Kidney (tissue), 14 donors: ENCODE measurements around the gene OSM. TPM values are rescaled to one million over a fixed set of nuclear protein-coding genes. Genes with fewer than 3 reads are reported as not detected.
A peak's percentile ranks its signal among the peaks of the same experiment; 100 is the strongest.

Experiments
- DNase-seq, 5 donors: peaks; one replicate each; pipeline ENCODE4 v3.0.0-alpha.2; 2013 to 2020
- FAIRE-seq: peaks from 2 replicates; lab custom pipeline; 2012; peaks lifted over from hg19 to GRCh38; lab: Jason Lieb, UNC
- H3K27ac ChIP-seq, 2 donors: one replicate each; pipeline ENCODE4 v1.7.0; 2013; ENCODE audit warnings: low read depth in 2 of 2, low read length in 2 of 2, inconsistent platforms in 1 of 2
- H3K27me3 ChIP-seq: one replicate; pipeline ENCODE4 v1.7.1; 2013; ENCODE audit warnings: low read length, inconsistent platforms; ENCODE audit not compliant: control insufficient read depth, insufficient read depth
- H3K36me3 ChIP-seq, 3 donors: one replicate each; pipeline versions ENCODE4 v1.7.0 to v1.7.1; 2013; ENCODE audit warnings: low read length in 3 of 3, control low read depth in 1 of 3, inconsistent platforms in 1 of 3; ENCODE audit not compliant: insufficient read depth in 3 of 3, control insufficient read depth in 2 of 3
- H3K4me1 ChIP-seq, 3 donors: one replicate each; pipeline versions ENCODE4 v1.7.0 to v1.7.1; 2013; ENCODE audit warnings: low read length in 3 of 3, inconsistent platforms in 1 of 3, low read depth in 1 of 3; ENCODE audit not compliant: control insufficient read depth in 2 of 3, insufficient read depth in 2 of 3
- H3K4me3 ChIP-seq, 3 donors: one replicate each; pipeline versions ENCODE4 v1.7.0 to v1.8.1; 2013; ENCODE audit warnings: low read length in 3 of 3, control low read depth in 1 of 3, inconsistent platforms in 1 of 3
- H3K9ac ChIP-seq, 3 donors: one replicate each; pipeline versions ENCODE4 v1.7.0 to v1.7.1; 2013; ENCODE audit warnings: low read length in 3 of 3, control low read depth in 1 of 3, inconsistent platforms in 1 of 3
- H3K9me3 ChIP-seq, 3 donors: one replicate each; pipeline versions ENCODE4 v1.7.0 to v1.7.1; 2013; ENCODE audit warnings: low read length in 3 of 3, control low read depth in 1 of 3, inconsistent platforms in 1 of 3; ENCODE audit not compliant: control insufficient read depth in 2 of 3, insufficient read depth in 1 of 3
- intact Hi-C: fragments of 100-400 bp; cut with DNase I; formaldehyde crosslinking; loops from one replicate; pipeline ENCODE4 v1.11.1; 2022
- polyA plus RNA-seq: library from polyadenylated mRNA; stranded (reverse); fragments of 350-450 nt; fragmentation: Illumina TruSeq; extraction: RNeasy Lipid Tissue Mini Kit (QIAGEN cat#74804); gene quantifications from one replicate; pipeline ENCODE4 v1.2.3, GENCODE V29; 2014; ENCODE audit warnings: low read depth, low replicate concordance; ENCODE audit not compliant: insufficient read depth
- total RNA-seq: library from RNA; stranded (reverse); fragmentation: NEBNext Ultra II Directional; extraction: Animal tissue kit (Norgen Biotek cat#: 25700); gene quantifications from one replicate; pipeline ENCODE4 v1.2.1, GENCODE V29; 2021
- TF ChIP-seq, protein P1 (sequence below): IDR thresholded peaks from 3 replicates; pipeline ENCODE4 v1.5.1; 2012; ENCODE audit warnings: mild to moderate bottlenecking, moderate library complexity, borderline replicate concordance; ENCODE audit not compliant: insufficient read depth; ENCODE audit errors: extremely low read depth
- donor health status: control.
- donor health status: control.
- donor health status: control.
- donor health status: control.
- donor health status: control.
- donor health status: DM: yes; HTN: yes; CAD: no.
- donor health status: Normal renal cell carcinoma (clear cell type).

OSM gene
- total and polyA plus RNA-seq, 2 donors from 2014 or later = 0.56 to 1.2 TPM

DNA sequence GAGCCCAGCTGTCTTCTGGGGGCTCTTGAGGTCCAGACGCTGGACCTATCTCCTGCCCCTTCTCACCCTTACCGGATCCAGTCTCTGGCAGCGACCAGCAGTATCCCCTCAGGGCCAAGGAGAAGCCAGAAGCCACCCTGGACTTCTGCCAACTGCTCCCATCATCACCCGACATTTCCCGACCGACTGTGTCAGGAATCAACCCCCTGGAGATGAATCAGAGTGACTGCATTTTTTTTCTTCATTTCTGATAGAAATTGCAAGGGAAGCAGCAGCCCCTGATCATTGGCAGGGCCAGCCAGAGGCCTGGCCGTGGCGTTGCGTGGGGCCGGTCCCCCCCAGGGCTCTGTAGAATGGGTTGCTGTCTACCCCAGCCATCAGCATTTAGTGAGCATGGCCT is 14.9 kb downstream of the OSM start:
- H3K27ac ChIP-seq = no peak overlapping the region
- H3K4me1 ChIP-seq = peaks cover 6 to 18% (median 12%) of the 10 kb centered on the region in 3 donors
- no peak overlapping the region for H3K4me3 ChIP-seq
- intact Hi-C loops = no loop called here
- DNase-seq = no peak
- H3K36me3 ChIP-seq = no peaks in the 10 kb centered on the region
- no peak overlapping the region for H3K9ac ChIP-seq
- TF ChIP-seq, protein P1, sequence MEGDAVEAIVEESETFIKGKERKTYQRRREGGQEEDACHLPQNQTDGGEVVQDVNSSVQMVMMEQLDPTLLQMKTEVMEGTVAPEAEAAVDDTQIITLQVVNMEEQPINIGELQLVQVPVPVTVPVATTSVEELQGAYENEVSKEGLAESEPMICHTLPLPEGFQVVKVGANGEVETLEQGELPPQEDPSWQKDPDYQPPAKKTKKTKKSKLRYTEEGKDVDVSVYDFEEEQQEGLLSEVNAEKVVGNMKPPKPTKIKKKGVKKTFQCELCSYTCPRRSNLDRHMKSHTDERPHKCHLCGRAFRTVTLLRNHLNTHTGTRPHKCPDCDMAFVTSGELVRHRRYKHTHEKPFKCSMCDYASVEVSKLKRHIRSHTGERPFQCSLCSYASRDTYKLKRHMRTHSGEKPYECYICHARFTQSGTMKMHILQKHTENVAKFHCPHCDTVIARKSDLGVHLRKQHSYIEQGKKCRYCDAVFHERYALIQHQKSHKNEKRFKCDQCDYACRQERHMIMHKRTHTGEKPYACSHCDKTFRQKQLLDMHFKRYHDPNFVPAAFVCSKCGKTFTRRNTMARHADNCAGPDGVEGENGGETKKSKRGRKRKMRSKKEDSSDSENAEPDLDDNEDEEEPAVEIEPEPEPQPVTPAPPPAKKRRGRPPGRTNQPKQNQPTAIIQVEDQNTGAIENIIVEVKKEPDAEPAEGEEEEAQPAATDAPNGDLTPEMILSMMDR = no peak
- H3K27me3 ChIP-seq = no peaks in the 10 kb centered on the region
- no peaks in the 10 kb centered on the region for H3K9me3 ChIP-seq
- FAIRE-seq = no peak

DNA sequence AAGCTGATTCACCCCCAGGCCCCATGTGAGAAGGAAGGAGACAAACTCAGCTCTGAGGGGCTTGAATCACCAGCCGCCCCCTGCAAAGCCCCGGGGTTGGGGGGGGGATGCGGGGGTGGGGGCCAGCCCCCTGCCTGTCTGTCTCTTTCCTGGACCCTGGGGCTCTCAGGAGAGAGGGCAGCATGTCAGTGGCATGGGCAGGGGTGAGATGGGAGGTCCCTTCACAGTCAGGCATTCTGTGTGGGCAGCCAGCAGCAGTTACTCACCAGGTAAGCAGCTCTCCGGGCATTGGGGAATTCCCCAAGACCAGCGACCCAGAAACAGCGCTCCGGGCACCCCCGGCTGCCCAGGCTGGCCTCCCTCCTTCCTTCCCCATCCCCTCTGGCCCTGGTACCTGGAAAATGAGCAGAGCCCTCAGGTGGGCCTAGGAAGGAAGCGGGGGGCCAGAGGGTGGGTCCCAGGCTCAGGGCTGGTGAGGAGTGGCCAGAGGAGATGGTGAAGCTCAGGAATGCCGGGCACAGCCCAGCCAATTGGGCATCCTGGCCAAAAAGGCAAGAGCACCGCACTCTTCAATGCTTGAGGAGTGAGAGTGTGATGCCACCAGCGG is 15.9 kb downstream of the OSM start:
- no peaks in the 10 kb centered on the region for H3K27me3 ChIP-seq
- no peaks in the 10 kb centered on the region for H3K9me3 ChIP-seq
- no peak overlapping the region for H3K9ac ChIP-seq
- H3K4me1 ChIP-seq = peaks cover 6 to 17% (median 12%) of the 10 kb centered on the region in 3 donors
- intact Hi-C loops = no loop called here
- H3K27ac ChIP-seq = peak overlapping the region in 1 of 2 donors; percentile 57
- no peak overlapping the region for H3K4me3 ChIP-seq
- FAIRE-seq = no peak
- DNase-seq = peak; percentile 72 to 88 (median 76)
- no peaks in the 10 kb centered on the region for H3K36me3 ChIP-seq
- TF ChIP-seq, protein P1 = no peak

DNA sequence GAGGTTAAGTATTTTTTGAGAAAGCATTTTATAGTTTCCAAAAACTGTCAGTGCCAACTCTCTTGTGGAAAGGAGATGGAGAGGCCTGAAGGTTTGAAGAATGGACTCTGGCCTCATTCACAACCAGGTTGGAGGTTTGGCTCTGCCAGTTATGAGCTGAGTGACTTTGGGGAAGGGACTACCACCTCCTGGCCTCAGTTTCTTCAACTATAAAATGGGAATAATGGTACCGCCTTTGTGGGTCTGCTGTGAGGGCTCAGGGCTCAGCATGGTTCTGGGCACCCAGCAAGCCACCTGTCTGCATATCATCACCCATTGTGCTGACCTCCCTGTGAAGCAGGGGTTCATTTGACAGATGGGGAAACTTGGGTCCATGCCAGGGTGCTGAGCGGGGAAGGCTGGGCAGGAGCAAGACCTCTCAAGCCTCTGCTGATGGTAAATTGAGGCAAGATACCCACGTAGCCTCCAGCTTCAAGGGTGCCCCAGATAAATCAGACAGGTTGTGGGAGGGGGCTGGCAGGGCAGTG is 16.5 kb downstream of the OSM start:
- FAIRE-seq (no peak), DNase-seq (no peak)
- no peaks in the 10 kb centered on the region for H3K9me3 ChIP-seq
- H3K9ac ChIP-seq = no peak overlapping the region
- H3K27me3 ChIP-seq = no peaks in the 10 kb centered on the region
- H3K4me1 ChIP-seq = peaks cover 6 to 19% (median 12%) of the 10 kb centered on the region in 3 donors
- TF ChIP-seq, protein P1 = no peak
- peak overlapping the region in 1 of 2 donors; percentile 57 for H3K27ac ChIP-seq
- H3K36me3 ChIP-seq = no peaks in the 10 kb centered on the region
- intact Hi-C loops = no loop called here
- no peak overlapping the region for H3K4me3 ChIP-seq
